Measurements from ENCODE around the gene UBA1. TPM values are rescaled to one million over a fixed set of nuclear protein-coding genes. Genes with fewer than 3 reads are reported as not detected.

Gene UBA1
- total and polyA plus RNA-seq, 10 of the 15 experiments (the other 5 are each of a cell fraction or from before 2014, with no cell fraction given), result 60.4 to 314 (median 216) TPM

DNA sequence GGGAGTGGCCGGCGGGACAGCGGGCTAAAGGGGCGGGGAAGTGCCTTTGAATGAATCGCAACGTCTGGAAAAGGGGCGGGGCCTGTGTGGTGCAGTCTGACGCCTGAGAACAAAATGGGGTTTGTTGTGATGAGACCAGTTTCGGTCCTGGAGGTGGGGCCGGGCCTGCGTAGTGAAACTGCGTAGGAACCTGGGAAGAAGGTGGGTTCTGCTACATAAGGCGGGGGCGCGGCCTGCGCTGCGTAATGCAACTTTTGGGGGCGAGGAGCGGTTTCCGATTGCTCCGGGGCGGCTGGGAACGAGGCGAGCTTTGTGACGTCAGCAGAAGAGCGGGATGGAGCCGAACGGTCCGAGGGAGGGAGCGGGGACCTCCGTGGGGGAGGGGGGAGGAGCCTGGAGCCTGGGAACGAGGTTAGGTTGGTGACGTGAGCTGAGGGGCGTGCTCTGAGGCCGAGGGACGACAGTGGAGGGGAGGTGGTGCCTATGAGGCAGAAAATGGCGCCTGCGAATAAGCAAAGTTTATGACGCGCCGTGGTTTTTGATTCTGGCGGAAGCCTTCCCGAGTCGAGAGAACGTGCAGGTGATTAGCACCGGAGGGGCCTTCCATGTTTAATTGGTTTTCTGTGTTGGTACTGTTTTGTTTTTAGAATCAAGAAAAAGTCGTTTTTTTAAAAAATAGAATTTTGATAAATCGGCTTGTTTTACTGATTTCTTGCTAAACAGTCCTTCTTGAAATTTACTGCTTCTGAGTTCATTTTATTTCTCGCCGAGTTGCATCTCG lies 39.9 kb downstream of the UBA1 start (continued):
- TF ChIP-seq, protein P1, sequence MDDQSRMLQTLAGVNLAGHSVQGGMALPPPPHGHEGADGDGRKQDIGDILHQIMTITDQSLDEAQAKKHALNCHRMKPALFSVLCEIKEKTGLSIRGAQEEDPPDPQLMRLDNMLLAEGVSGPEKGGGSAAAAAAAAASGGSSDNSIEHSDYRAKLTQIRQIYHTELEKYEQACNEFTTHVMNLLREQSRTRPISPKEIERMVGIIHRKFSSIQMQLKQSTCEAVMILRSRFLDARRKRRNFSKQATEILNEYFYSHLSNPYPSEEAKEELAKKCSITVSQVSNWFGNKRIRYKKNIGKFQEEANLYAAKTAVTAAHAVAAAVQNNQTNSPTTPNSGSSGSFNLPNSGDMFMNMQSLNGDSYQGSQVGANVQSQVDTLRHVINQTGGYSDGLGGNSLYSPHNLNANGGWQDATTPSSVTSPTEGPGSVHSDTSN (IDR thresholded peaks at IDR 0.05; ENCODE audit: insufficient replicate concordance, low read depth, low read length), result no peak
- TF ChIP-seq ZNF207 (IDR thresholded peaks at IDR 0.05; ENCODE audit: borderline replicate concordance), result no peak
- no peak for TF ChIP-seq EED (IDR thresholded peaks at IDR 0.05; ENCODE audit: low read depth)
- no peak for TF ChIP-seq ZNF217 (IDR thresholded peaks at IDR 0.05)
- no peak for TF ChIP-seq NFXL1 (IDR thresholded peaks at IDR 0.05; ENCODE audit: borderline replicate concordance)
- peak; percentile 83 for TF ChIP-seq ATF7 (IDR thresholded peaks at IDR 0.05; ENCODE audit: low read depth)
- TF ChIP-seq HCFC1 (IDR thresholded peaks at IDR 0.05; ENCODE audit: low read length), result no peak; the same call in none of the 2 replicates
- TF ChIP-seq, protein P2, sequence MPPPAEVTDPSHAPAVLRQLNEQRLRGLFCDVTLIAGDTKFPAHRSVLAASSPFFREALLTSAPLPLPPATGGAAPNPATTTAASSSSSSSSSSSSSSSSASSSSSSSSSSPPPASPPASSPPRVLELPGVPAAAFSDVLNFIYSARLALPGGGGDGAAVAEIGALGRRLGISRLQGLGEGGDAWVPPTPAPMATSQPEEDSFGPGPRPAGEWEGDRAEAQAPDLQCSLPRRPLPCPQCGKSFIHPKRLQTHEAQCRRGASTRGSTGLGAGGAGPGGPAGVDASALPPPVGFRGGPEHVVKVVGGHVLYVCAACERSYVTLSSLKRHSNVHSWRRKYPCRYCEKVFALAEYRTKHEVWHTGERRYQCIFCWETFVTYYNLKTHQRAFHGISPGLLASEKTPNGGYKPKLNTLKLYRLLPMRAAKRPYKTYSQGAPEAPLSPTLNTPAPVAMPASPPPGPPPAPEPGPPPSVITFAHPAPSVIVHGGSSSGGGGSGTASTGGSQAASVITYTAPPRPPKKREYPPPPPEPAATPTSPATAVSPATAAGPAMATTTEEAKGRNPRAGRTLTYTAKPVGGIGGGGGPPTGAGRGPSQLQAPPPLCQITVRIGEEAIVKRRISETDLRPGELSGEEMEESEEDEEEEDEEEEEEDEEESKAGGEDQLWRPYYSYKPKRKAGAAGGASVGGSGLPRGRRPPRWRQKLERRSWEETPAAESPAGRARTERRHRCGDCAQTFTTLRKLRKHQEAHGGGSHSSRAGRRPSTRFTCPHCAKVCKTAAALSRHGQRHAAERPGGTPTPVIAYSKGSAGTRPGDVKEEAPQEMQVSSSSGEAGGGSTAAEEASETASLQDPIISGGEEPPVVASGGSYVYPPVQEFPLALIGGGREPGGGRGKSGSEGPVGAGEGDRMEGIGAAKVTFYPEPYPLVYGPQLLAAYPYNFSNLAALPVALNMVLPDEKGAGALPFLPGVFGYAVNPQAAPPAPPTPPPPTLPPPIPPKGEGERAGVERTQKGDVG (CRISPR knock-in tag; IDR thresholded peaks at IDR 0.05), result no peak
- TF ChIP-seq, protein P3, sequence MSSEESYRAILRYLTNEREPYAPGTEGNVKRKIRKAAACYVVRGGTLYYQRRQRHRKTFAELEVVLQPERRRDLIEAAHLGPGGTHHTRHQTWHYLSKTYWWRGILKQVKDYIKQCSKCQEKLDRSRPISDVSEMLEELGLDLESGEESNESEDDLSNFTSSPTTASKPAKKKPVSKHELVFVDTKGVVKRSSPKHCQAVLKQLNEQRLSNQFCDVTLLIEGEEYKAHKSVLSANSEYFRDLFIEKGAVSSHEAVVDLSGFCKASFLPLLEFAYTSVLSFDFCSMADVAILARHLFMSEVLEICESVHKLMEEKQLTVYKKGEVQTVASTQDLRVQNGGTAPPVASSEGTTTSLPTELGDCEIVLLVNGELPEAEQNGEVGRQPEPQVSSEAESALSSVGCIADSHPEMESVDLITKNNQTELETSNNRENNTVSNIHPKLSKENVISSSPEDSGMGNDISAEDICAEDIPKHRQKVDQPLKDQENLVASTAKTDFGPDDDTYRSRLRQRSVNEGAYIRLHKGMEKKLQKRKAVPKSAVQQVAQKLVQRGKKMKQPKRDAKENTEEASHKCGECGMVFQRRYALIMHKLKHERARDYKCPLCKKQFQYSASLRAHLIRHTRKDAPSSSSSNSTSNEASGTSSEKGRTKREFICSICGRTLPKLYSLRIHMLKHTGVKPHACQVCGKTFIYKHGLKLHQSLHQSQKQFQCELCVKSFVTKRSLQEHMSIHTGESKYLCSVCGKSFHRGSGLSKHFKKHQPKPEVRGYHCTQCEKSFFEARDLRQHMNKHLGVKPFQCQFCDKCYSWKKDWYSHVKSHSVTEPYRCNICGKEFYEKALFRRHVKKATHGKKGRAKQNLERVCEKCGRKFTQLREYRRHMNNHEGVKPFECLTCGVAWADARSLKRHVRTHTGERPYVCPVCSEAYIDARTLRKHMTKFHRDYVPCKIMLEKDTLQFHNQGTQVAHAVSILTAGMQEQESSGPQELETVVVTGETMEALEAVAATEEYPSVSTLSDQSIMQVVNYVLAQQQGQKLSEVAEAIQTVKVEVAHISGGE (CRISPR knock-in tag; IDR thresholded peaks at IDR 0.05), result no peak
- TF ChIP-seq MYC (IDR thresholded peaks at IDR 0.05; ENCODE audit: insufficient read depth, insufficient read length, insufficient replicate concordance, low read length, severe bottlenecking), result no peak
- TF ChIP-seq RBBP5 (conservative IDR thresholded peaks at IDR 0.05), result no peak
- TF ChIP-seq KAT2A (conservative IDR thresholded peaks at IDR 0.05; ENCODE audit: control insufficient read depth, low read depth, low read length), result no peak
- peak in 1 of 2 experiments; percentile 44; a peak in 1 of 3 replicates for TF ChIP-seq EGR1 (IDR thresholded peaks at IDR 0.05; ENCODE audit: borderline replicate concordance in 1 of 2, low read depth in 2 of 2, low read length in 2 of 2)
- TF ChIP-seq, protein P4, sequence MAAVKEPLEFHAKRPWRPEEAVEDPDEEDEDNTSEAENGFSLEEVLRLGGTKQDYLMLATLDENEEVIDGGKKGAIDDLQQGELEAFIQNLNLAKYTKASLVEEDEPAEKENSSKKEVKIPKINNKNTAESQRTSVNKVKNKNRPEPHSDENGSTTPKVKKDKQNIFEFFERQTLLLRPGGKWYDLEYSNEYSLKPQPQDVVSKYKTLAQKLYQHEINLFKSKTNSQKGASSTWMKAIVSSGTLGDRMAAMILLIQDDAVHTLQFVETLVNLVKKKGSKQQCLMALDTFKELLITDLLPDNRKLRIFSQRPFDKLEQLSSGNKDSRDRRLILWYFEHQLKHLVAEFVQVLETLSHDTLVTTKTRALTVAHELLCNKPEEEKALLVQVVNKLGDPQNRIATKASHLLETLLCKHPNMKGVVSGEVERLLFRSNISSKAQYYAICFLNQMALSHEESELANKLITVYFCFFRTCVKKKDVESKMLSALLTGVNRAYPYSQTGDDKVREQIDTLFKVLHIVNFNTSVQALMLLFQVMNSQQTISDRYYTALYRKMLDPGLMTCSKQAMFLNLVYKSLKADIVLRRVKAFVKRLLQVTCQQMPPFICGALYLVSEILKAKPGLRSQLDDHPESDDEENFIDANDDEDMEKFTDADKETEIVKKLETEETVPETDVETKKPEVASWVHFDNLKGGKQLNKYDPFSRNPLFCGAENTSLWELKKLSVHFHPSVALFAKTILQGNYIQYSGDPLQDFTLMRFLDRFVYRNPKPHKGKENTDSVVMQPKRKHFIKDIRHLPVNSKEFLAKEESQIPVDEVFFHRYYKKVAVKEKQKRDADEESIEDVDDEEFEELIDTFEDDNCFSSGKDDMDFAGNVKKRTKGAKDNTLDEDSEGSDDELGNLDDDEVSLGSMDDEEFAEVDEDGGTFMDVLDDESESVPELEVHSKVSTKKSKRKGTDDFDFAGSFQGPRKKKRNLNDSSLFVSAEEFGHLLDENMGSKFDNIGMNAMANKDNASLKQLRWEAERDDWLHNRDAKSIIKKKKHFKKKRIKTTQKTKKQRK (IDR thresholded peaks at IDR 0.05; ENCODE audit: low read depth, low read length), result no peak
- no peak for TF ChIP-seq ZBED1 (IDR thresholded peaks at IDR 0.05; ENCODE audit: borderline replicate concordance)
- no peak for TF ChIP-seq EZH2 (IDR thresholded peaks at IDR 0.05; ENCODE audit: borderline replicate concordance, control insufficient read depth, low read depth, low read length)

Data from GM12878 (cell line).